ENCODE results near the gene NELFCD. TPM values are rescaled to one million over a fixed set of nuclear protein-coding genes. Genes with fewer than 3 reads are reported as not detected.

Gene NELFCD
- total RNA-seq, 1 donor from 2014 or later = 111 TPM

DNA sequence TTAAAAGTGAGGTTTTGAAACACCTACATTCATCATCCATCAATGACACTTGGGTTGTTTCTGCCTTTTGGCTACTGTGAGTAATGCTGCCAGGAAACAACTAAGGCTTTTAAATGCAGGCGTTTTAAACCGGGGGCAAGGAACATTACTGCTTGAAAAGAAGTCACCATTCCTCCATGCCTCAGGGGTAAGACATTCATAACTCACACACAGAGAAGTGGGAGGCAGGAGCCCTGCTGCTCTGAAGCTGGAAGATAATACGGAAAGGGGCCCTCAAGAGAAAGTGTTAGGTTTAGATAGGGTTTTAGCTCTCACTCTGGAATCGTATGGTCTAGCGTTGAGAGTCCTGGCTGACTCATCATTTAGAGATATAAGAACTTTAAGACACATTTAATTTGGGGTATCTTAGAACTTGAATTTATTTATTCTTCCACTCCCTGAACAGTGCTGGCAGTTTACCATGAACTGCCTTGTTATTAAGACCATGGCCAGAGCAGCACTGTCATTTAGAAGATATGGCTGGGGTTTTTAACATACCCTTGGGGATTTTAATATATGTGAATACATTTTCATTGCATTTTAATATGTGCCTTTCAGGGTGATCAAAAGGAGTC, 40.0 kb downstream of the NELFCD start:
- Mint-ChIP-seq H3K4me3 (ENCODE audit: low read depth) (no peak overlapping the region), H3K36me3 (ENCODE audit: low read depth) (peaks cover 32% of the 10 kb centered on the region), H3K27me3 (ENCODE audit: low read depth) (no peaks in the 10 kb centered on the region), H3K4me1 (ENCODE audit: low read depth) (peaks cover 19% of the 10 kb centered on the region), H3K27ac (no peak overlapping the region), H3K9me3 (no peaks in the 10 kb centered on the region)
- DNase-seq (ENCODE audit: low spot score) = no peak
- intact Hi-C loops (cut with micrococcal nuclease) = no loop called here

- Mint-ChIP-seq H3K27me3 (ENCODE audit: low read depth) (no peaks in the 10 kb centered on the region), H3K4me3 (ENCODE audit: low read depth) (no peak overlapping the region), H3K36me3 (ENCODE audit: low read depth) (peaks cover 49% of the 10 kb centered on the region), H3K4me1 (ENCODE audit: low read depth) (peaks cover 18% of the 10 kb centered on the region), H3K27ac (no peak overlapping the region), H3K9me3 (no peaks in the 10 kb centered on the region)
- intact Hi-C loops (cut with micrococcal nuclease) = no loop called here
- no peak for DNase-seq (ENCODE audit: low spot score)
These were observed 41.7 kb downstream of the NELFCD start for GRCh38 chr20:59022754-59023153.

- Mint-ChIP-seq H3K4me1 (ENCODE audit: low read depth) (peaks cover 23% of the 10 kb centered on the region), H3K9me3 (no peaks in the 10 kb centered on the region), H3K27me3 (ENCODE audit: low read depth) (no peaks in the 10 kb centered on the region), H3K27ac (no peak overlapping the region), H3K36me3 (ENCODE audit: low read depth) (peaks cover 58% of the 10 kb centered on the region), H3K4me3 (ENCODE audit: low read depth) (no peak overlapping the region)
- intact Hi-C loops (cut with micrococcal nuclease) = no loop called here
- DNase-seq (ENCODE audit: low spot score) = no peak
These were observed 42.6 kb downstream of the NELFCD start for GRCh38 chr20:59023616-59024015.

- H3K4me1 Mint-ChIP-seq (ENCODE audit: low read depth) = peaks cover 28% of the 10 kb centered on the region
- intact Hi-C loops (cut with micrococcal nuclease) = no loop called here
- no peaks in the 10 kb centered on the region for H3K9me3 Mint-ChIP-seq
- H3K27ac Mint-ChIP-seq = no peak overlapping the region
- no peaks in the 10 kb centered on the region for H3K27me3 Mint-ChIP-seq (ENCODE audit: low read depth)
- H3K4me3 Mint-ChIP-seq (ENCODE audit: low read depth) = no peak overlapping the region
- H3K36me3 Mint-ChIP-seq (ENCODE audit: low read depth) = peaks cover 63% of the 10 kb centered on the region
- no peak for DNase-seq (ENCODE audit: low spot score)
These were observed 43.1 kb downstream of the NELFCD start for GRCh38 chr20:59024111-59024530.

GRCh38 chr20:59025086-59025485, 44.0 kb downstream of the NELFCD start:
- no peak for DNase-seq (ENCODE audit: low spot score)
- H3K4me3 Mint-ChIP-seq (ENCODE audit: low read depth) = no peak overlapping the region
- no peaks in the 10 kb centered on the region for H3K27me3 Mint-ChIP-seq (ENCODE audit: low read depth)
- H3K4me1 Mint-ChIP-seq (ENCODE audit: low read depth) = peaks cover 37% of the 10 kb centered on the region
- no peaks in the 10 kb centered on the region for H3K9me3 Mint-ChIP-seq
- H3K27ac Mint-ChIP-seq = no peak overlapping the region
- intact Hi-C loops (cut with micrococcal nuclease) = no loop called here
- H3K36me3 Mint-ChIP-seq (ENCODE audit: low read depth) = peaks cover 73% of the 10 kb centered on the region

- Mint-ChIP-seq H3K4me3 (ENCODE audit: low read depth) (no peak overlapping the region), H3K36me3 (ENCODE audit: low read depth) (peaks cover 77% of the 10 kb centered on the region), H3K27me3 (ENCODE audit: low read depth) (no peaks in the 10 kb centered on the region), H3K27ac (no peak overlapping the region), H3K4me1 (ENCODE audit: low read depth) (peaks cover 41% of the 10 kb centered on the region), H3K9me3 (no peaks in the 10 kb centered on the region)
- DNase-seq (ENCODE audit: low spot score) = no peak
- intact Hi-C loops (cut with micrococcal nuclease) = no loop called here
These were observed 44.5 kb downstream of the NELFCD start for GRCh38 chr20:59025511-59025910.

DNA sequence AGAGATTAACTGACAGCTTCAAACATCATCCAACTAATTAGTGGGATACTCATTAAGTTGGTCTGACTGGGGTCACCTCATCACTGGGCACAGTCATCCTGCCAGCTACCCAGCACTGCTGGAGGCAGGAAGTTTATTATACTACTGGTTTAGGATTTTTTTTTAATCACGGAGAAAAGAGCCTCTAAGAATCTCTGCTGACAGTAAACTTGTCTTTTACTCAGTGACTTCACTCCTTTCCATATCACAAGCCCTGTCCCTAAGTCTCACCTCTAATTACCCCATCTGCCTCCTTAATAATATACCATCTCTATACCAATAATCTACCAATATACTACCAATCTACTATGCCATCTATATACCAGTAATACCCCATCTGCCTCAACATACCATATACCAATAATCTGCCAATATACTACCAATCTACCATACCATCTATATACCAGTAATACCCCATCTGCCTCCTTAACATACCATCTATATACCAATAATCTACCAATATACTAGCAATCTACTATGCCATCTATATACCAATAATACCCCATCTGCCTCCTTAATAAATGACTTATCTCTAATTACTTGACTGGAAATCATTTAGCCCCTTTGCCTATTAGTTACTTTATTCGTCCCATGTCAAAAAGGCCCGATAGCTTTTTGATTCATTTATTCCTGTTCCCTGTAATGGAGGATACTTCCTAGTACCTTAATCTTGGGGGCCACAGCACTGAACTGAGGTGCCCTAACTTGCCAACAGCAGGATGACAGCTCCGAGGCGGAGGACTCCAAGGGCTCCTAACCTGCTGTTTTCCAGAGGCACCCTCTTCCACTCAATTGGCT, 46.1 kb downstream of the NELFCD start:
- Mint-ChIP-seq H3K36me3 (ENCODE audit: low read depth) (peaks cover 87% of the 10 kb centered on the region), H3K4me3 (ENCODE audit: low read depth) (no peak overlapping the region), H3K4me1 (ENCODE audit: low read depth) (peaks cover 48% of the 10 kb centered on the region), H3K27me3 (ENCODE audit: low read depth) (no peaks in the 10 kb centered on the region), H3K9me3 (no peaks in the 10 kb centered on the region), H3K27ac (peak overlapping the region; percentile 9)
- intact Hi-C loops (cut with micrococcal nuclease) = no loop called here
- DNase-seq (ENCODE audit: low spot score) = no peak

- Mint-ChIP-seq H3K27me3 (ENCODE audit: low read depth) (no peaks in the 10 kb centered on the region), H3K27ac (no peak overlapping the region), H3K4me1 (ENCODE audit: low read depth) (peaks cover 50% of the 10 kb centered on the region), H3K4me3 (ENCODE audit: low read depth) (no peak overlapping the region), H3K36me3 (ENCODE audit: low read depth) (peaks cover 85% of the 10 kb centered on the region), H3K9me3 (no peaks in the 10 kb centered on the region)
- intact Hi-C loops (cut with micrococcal nuclease) = no loop called here
- no peak for DNase-seq (ENCODE audit: low spot score)
These were observed 46.8 kb downstream of the NELFCD start for GRCh38 chr20:59027741-59028320.

DNA sequence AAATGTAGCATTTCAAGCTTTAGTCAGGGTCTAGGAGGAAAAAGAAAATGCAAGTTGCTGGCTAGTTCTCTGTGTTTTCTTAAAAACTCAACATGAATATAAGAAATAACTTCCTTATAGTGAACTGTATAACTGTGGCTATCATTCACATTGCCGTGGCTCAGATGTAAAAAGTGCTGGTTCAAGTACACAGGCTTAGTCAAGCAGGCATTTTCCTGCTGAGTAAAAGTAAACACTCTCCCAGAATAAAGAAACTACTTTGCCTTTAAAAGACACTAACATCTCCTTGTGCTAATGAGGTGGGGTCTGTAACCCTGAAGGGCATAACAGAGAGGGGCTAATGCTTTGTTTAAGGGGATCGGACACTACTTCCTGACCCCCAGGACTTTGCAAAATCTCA, 47.8 kb downstream of the NELFCD start:
- peak overlapping the region; percentile 54 for H3K4me3 Mint-ChIP-seq (ENCODE audit: low read depth)
- H3K27ac Mint-ChIP-seq = peak overlapping the region; percentile 18
- intact Hi-C loops (cut with micrococcal nuclease) = no loop called here
- H3K9me3 Mint-ChIP-seq = no peaks in the 10 kb centered on the region
- peaks cover 52% of the 10 kb centered on the region for H3K4me1 Mint-ChIP-seq (ENCODE audit: low read depth)
- DNase-seq (ENCODE audit: low spot score) = no peak
- H3K27me3 Mint-ChIP-seq (ENCODE audit: low read depth) = no peaks in the 10 kb centered on the region
- peaks cover 81% of the 10 kb centered on the region for H3K36me3 Mint-ChIP-seq (ENCODE audit: low read depth)

GRCh38 chr20:59030911-59031563, 50.0 kb downstream of the NELFCD start:
- DNase-seq (ENCODE audit: low spot score) = no peak
- Mint-ChIP-seq H3K27ac (peak overlapping the region; percentile 89), H3K4me1 (ENCODE audit: low read depth) (peaks cover 60% of the 10 kb centered on the region), H3K4me3 (ENCODE audit: low read depth) (peak overlapping the region; percentile 93), H3K27me3 (ENCODE audit: low read depth) (no peaks in the 10 kb centered on the region), H3K9me3 (no peaks in the 10 kb centered on the region), H3K36me3 (ENCODE audit: low read depth) (peaks cover 86% of the 10 kb centered on the region)
- intact Hi-C loops (cut with micrococcal nuclease) = loop anchor here (5.0 kb wide), 1 partner anchor 49 kb away; the partner anchor contains the start of gene NELFCD

- H3K9me3 Mint-ChIP-seq = no peaks in the 10 kb centered on the region
- peak overlapping the region; percentile 89 for H3K27ac Mint-ChIP-seq
- H3K4me3 Mint-ChIP-seq (ENCODE audit: low read depth) = peak overlapping the region; percentile 93
- H3K4me1 Mint-ChIP-seq (ENCODE audit: low read depth) = peaks cover 65% of the 10 kb centered on the region
- H3K36me3 Mint-ChIP-seq (ENCODE audit: low read depth) = peaks cover 86% of the 10 kb centered on the region
- intact Hi-C loops (cut with micrococcal nuclease) = loop anchor here (1.0 to 5.0 kb wide), 3 partner anchors 11 to 139 kb away; partner anchors contain the start of genes NELFCD and PRELID3B
- no peak for DNase-seq (ENCODE audit: low spot score)
- no peaks in the 10 kb centered on the region for H3K27me3 Mint-ChIP-seq (ENCODE audit: low read depth)
These were observed 50.5 kb downstream of the NELFCD start for GRCh38 chr20:59031564-59032022.

- Mint-ChIP-seq H3K9me3 (no peaks in the 10 kb centered on the region), H3K4me3 (ENCODE audit: low read depth) (peak within 1 kb of the TSS; percentile 93), H3K36me3 (ENCODE audit: low read depth) (peaks cover 86% of the 10 kb centered on the region), H3K27me3 (ENCODE audit: low read depth) (no peaks in the 10 kb centered on the region), H3K4me1 (ENCODE audit: low read depth) (peaks cover 65% of the 10 kb centered on the region), H3K27ac (peak within 1 kb of the TSS; percentile 89)
- peak; percentile 94 for DNase-seq (ENCODE audit: low spot score)
- intact Hi-C loops (cut with micrococcal nuclease) = loop anchor here (1.0 to 5.0 kb wide), 3 partner anchors 10 to 139 kb away; partner anchors contain the start of genes NELFCD and PRELID3B
These were observed 51.1 kb downstream of the NELFCD start, which contains the start of gene ATP5F1E for GRCh38 chr20:59032023-59032712. Gene ATP5F1E (minus strand): TSS chr20:59032335. CDS start chr20:59032251, 84 bp downstream.

Data from activated T-helper 2 cell treated with anti-CD3 and anti-CD28 coated beads, Interferon-gamma antibody, Interleukin-2, Interleukin-4, amounts not matched to agents 10 μg/mL and 5 μg/mL and 100 μg/mL, durations not matched to agents 14 hours and 24 hours and 36 hours (primary cell).